COLO668 (cell line): ENCODE measurements around the gene RAI1.

Experiments
- DNase-seq: peaks from one replicate; lab custom pipeline; 2025; ENCODE audit not compliant: unreplicated experiment; lab: John Stamatoyannopoulos, UW

RAI1 gene

DNA sequence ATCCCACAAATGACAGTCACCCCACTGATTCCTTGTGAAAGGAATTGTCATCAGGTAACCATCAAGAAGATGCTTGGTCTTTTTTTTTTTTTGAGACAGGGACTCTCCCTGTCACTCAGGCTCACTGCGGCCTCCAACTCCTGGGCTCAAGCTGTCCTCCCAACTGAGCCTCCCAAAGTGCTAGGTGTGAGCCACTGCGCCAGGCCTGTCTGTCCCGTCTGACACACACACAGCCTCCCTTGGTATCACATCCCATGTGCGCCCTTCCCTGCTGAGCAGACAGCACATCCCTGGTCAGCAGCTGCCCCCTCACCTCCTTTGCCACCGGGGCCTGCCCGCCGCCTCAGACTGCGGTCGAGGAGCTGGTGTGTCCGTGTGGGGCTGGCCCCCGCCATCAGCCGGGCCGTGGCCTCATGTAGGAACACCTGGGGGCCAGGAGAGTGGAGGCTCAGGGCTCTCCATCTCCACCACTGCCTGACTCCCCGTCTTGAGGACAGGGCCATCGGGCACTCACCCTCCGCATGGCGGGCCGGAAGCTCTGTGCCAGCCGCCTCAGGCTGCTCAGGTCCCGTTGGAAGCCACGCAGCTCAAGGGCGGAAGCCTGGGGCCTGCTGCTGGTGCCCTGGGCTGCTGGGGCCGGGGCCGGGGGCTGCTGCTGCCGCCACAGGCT is 131.9 kb downstream of the RAI1 start:
- no peak for DNase-seq

GRCh38 chr17:17813725-17814095 is 132.5 kb downstream of the RAI1 start:
- DNase-seq = no peak

GRCh38 chr17:17814162-17815061 is 133.2 kb downstream of the RAI1 start:
- no peak for DNase-seq

GRCh38 chr17:17815062-17815406 is 133.8 kb downstream of the RAI1 start:
- DNase-seq = no peak

GRCh38 chr17:17815436-17816200 is 134.4 kb downstream of the RAI1 start:
- no peak for DNase-seq

GRCh38 chr17:17816240-17816814 is 135.1 kb downstream of the RAI1 start:
- no peak for DNase-seq

- no peak for DNase-seq
These were observed 135.7 kb downstream of the RAI1 start for GRCh38 chr17:17816831-17817551.

DNA sequence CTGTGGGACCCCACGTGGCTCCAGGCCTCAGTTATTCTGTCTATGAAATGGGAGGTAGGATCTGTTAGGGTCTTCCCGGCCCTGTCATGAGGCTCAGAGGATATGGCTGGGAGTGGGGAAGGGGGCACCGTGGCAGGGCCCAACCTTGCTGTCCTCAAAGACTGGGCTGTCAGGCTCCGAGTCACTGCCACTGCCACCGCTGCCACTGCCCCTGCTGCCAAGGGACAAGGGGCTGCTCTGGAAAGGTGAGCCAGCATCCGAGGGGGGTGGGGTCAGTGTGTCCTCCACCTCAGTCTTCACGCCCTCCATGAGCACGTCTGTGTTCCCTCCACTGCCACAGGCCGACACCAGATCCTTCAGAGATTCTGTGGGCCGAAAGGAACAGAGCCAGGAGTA is 136.3 kb downstream of the RAI1 start:
- no peak for DNase-seq

- peak; percentile 6 for DNase-seq
These were observed 136.8 kb downstream of the RAI1 start for GRCh38 chr17:17818088-17818526.

GRCh38 chr17:17819111-17819510 is 137.9 kb downstream of the RAI1 start:
- no peak for DNase-seq

DNA sequence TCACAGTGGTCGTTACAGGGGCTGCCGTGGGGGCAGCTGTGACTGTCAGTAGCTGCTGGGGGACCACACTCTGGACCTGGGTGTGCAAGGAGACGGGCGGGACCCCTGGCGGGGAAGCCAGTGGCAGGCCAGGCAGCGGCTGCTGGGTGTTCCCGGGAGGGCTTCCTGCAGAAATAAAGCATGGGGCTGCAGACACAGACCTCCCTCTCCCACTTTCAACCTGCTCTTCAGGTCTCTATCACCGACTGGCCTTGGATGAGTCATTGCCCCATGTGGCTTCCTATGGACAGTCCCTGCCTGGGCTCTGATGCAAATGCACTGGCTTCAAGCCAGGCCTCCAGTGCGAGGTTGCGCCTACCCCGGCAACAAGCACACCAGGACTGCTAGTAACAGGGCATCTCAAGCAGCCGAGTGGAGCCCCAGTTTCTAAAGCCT is 138.3 kb downstream of the RAI1 start:
- peak; percentile 72 for DNase-seq

DNA sequence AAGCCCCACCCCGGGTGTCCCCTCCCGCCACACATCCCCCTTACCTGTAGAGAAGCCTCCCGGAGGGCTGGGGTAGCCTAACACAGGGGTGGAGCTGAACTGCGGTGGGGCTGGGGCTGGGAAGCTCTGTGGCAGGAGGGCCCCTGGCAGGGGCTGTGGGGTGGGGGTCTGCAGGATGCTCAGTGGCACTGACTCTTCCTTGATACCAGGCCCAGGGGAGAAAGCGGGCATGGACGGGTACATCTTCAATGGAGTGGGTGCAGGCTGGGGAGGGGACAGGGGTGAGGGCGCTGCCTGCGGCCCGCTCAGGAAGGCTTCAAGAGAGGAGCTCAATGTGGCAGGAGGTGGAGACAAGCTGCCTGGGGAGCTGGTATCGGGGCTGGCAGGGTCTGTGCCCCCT is 138.8 kb downstream of the RAI1 start:
- no peak for DNase-seq

DNA sequence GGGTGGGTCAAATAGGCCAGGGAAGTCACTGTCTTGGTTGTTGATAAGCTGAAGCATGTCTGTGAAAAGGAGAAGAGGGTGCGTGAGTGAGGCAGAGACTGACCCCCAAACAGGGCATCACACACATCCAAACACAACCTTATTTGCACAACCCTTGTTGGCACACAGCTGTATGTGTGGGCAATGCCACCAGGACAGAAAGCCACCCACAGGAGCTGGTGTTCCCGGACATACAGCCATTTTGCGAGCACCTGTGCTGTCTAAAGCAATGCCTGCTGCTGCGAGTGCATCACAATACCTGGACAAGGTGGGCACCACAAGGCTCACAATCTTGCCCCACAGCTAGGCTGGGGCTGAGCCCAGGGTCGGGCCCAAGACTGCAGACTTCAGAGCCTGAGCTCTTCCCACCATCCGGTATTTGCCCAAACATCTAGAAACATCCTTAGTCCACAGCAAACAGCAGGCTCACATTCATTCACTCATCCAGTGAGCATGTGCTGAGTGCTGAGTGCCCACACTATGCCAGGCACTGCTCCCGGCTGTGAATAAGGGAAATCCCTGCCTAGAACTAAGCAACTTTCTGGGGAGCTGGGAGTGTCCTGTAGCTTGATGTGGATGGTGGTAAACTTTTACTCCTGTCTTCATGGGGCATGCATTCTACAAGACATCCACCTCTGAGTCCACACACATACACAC is 139.4 kb downstream of the RAI1 start:
- no peak for DNase-seq

DNA sequence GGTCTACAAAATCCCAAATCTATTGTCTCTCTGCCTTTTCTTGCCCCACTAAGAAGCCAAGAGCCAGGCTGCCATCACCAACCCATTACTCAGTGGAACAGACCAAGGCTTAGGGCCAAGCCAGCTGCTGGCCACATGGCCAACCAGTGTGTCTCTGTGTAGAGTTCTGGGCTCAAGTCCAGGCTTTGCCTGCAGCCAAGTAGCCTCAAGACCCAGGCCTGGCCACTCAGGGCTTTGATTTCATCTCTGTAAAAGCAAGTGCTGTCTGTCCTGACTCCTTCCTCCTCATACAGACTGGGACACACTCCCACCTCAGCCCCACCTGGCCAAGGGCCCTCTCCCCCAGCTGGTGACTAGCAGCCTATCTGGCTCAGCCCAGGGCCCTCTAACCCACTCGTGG is 140.9 kb downstream of the RAI1 start:
- no peak for DNase-seq

- no peak for DNase-seq
These were observed 141.4 kb downstream of the RAI1 start for GRCh38 chr17:17822616-17823015.

DNA sequence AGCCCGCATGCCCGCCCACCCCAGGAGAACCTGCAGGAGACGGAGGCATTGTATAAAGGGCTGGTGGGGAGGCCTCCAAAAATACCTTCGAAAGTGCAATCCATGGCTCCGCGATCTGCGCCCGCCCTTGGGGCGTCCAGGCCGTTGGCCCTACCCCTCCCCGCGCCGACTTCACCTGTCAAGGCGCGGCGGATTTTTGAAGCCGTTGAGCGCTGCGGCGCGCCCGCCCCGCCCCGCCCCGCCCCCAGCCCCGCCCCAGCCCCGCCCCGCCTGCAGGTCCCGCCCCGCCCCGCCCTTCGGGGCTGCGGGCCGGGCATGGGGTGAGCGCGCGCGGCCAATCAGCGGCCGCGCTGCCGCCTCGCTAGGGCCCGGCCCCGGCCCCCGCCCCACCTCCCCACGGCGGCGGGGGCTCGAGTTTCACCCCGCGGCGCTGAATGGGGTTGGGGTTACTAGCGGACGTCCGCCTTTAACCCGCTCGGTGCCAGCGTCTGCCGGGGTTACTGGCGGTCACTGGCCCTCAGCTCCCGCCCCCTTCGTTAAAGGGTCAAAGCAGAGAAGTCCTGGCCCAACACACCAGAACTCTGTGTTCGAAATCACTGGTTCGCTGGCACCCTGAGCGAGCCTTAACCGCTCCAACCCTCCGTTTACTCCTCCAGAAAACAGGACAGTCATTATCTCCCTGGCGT is 142.3 kb downstream of the RAI1 start:
- peak; percentile 92 for DNase-seq

DNA sequence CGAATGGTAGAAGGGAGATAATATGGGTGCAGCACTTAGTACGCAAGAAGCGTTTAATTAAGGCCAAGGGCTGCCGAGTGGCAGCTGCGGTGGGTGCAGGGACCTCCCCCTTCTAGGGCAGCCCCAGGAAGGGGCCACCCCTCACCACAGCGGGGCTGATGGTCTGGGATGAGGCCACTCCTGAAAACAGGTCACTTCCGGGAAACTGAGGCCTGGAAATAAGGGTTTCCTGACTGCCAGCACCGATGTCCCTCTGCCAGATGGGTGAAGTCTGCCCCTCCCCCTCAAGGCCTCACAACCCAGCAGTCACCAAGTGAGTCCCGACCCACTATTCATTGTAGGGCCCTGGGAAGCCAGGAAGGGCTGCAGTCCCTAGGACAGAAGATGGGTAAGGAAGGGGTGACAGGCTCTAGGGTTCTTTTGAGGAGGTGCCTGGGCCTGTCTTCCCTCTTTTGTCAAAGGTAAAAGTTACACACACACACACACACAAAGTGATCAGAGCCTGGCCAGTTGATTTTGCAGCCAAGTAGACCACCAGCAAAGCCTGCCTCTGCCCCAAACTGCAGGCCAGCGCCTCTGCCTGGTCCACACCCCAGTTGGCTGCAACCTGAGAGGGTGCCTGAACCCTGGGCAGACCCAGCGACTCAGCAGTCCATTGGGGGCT is 143.0 kb downstream of the RAI1 start:
- DNase-seq = no peak

DNA sequence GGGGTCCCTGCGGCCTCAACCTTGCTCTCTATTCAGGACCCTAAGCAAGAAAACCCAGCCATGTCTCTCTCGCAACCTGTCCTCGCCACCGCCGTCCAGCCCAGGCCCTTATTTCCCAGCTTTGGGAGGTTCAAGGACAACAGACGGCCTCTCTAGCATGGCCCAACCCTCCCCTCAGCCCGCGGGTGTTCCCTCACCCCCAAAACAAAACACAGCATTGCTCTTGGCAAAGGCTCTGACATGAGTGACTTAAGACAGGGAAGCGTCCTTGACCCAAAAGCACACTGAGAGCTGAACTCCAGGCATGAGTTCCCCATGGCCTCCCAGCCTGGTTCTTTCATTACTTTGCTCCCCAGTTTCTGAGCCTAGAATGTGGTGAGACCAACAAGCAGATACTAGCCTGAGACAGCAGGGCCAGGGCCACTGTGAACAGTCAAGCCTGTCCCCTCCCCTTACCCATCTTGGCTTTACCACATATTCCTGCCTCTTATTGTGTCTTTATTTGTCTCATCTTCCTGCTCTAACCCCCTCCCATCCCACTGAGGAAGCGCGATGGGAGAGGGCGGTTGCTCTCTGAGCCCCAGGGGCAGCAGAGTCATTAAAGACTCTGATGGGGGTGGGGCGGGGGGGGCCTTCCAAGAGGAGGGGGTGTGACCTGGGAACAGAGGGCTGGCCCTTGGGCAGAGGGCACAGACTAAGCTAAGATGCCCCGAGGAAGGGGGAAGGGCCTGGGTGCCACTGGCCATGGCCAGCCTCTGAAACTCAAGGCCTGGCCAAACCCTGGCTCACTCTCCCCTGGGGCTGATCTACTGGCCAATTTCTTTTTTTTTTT is 143.7 kb downstream of the RAI1 start:
- no peak for DNase-seq
